K562 (cell line): ENCODE measurements around the gene MRNIP. TPM values are rescaled to one million over a fixed set of nuclear protein-coding genes. Genes with fewer than 3 reads are reported as not detected.

Source experiments
- GATAD2B ChIP-seq: fragments of 450-650 bp; IDR thresholded peaks from 2 replicates; pipeline ENCODE4 v1.6.1; 2017; ENCODE audit warnings: mild to moderate bottlenecking, borderline replicate concordance
- HLTF ChIP-seq: fragments of 450-650 bp; IDR thresholded peaks from 2 replicates; pipeline ENCODE4 v1.6.1; 2016
- KLF13 ChIP-seq: fragments of 450-650 bp; IDR thresholded peaks from 2 replicates; pipeline ENCODE4 v1.6.1; 2016; ENCODE audit warnings: missing genetic modification characterization, low read depth, mild to moderate bottlenecking, missing compliant biosample characterization, moderate library complexity, borderline replicate concordance
- LCOR ChIP-seq: sonication (generic); formaldehyde crosslinking; IDR thresholded peaks from 2 replicates; pipeline ENCODE4 v1.8.0; 2022; ENCODE audit warnings: mild to moderate bottlenecking, missing genetic modification reagents
- MCM3 ChIP-seq: fragments of 450-650 bp; IDR thresholded peaks from 2 replicates; pipeline ENCODE4 v1.6.1; 2016
- NCOA1 ChIP-seq: fragments of 450-650 bp; IDR thresholded peaks from 2 replicates; pipeline ENCODE4 v1.6.1; 2016; ENCODE audit warnings: low read depth
- PHB ChIP-seq: fragments of 250-450 bp; sonication (Bioruptor Pico); IDR thresholded peaks from 2 replicates; pipeline ENCODE4 v1.5.0; 2021
- SMC3 ChIP-seq: conservative IDR thresholded peaks from 2 replicates; pipeline ENCODE4 v1.6.1; 2011; ENCODE audit warnings: low read depth, low read length, improper control_type of control experiment; ENCODE audit not compliant: insufficient read depth
- THRAP3 ChIP-seq: fragments of 450-650 bp; IDR thresholded peaks from 2 replicates; pipeline ENCODE4 v1.6.1; 2016; ENCODE audit warnings: mild to moderate bottlenecking, inconsistent platforms, borderline replicate concordance
- ZFP30 ChIP-seq: fragments of 250-450 bp; sonication (Bioruptor Pico); IDR thresholded peaks from 2 replicates; pipeline ENCODE4 v1.8.0; 2022; ENCODE audit warnings: moderate library complexity, mild to moderate bottlenecking, inconsistent platforms, borderline replicate concordance
- ZNF165 ChIP-seq: fragments of 250-450 bp; sonication (Bioruptor Pico); IDR thresholded peaks from 2 replicates; pipeline ENCODE4 v1.4.0; 2020; ENCODE audit warnings: borderline replicate concordance
- ZNF184 ChIP-seq: sonication (generic); formaldehyde crosslinking; IDR thresholded peaks from 2 replicates; pipeline ENCODE4 v1.5.0; 2020; ENCODE audit warnings: missing genetic modification reagents
- polyA plus RNA-seq, 8 experiments: library from polyadenylated mRNA; depleted of rRNA in 4 of 8; stranded (reverse) in 5 of 8; unstranded in 3 of 8; fragments of >200 nt; fragmentation: Nextera tagmentation in 2 of 8; fragmentation: Illumina TruSeq in 1 of 8; extraction: Ambion mirVana in 2 of 8; extraction: Trizol in 1 of 8; gene quantifications; 2 replicates each; pipeline versions ENCODE4 v1.2.1 to v1.2.3, GENCODE V29; 2011 to 2014; ENCODE audit warnings: inconsistent platforms in 1 of 8, missing spikeins in 1 of 8
- total RNA-seq, 7 experiments: library from RNA; depleted of rRNA in 6 of 7; stranded (reverse); fragments of >200 nt in 6 of 7; fragmentation: Illumina TruSeq in 2 of 7; extraction: Trizol in 2 of 7; gene quantifications; 2 replicates each; pipeline versions ENCODE4 v1.2.1 to v1.2.3, GENCODE V29; 2011 to 2021; ENCODE audit warnings: low replicate concordance in 1 of 7
- TF ChIP-seq, protein P1 (sequence below): fragments of 250-450 bp; sonication (Bioruptor Pico); IDR thresholded peaks from 2 replicates; pipeline ENCODE4 v1.5.0; 2022; ENCODE audit warnings: mild to moderate bottlenecking
- TF ChIP-seq, protein P2 (sequence below): IDR thresholded peaks from 2 replicates; pipeline ENCODE4 v1.6.1; 2011; ENCODE audit not compliant: insufficient read length; ENCODE audit errors: extremely low read depth
- TF ChIP-seq, protein P3 (sequence below): sonication (generic); formaldehyde crosslinking; IDR thresholded peaks from 2 replicates; pipeline ENCODE4 v1.8.1; 2023; ENCODE audit warnings: mild to moderate bottlenecking, missing genetic modification reagents
- TF ChIP-seq, protein P4 (sequence below): sonication (generic); formaldehyde crosslinking; IDR thresholded peaks from 2 replicates; pipeline ENCODE4 v1.8.1; 2023; ENCODE audit warnings: mild to moderate bottlenecking, missing genetic modification reagents, moderate library complexity
- TF ChIP-seq, protein P5 (sequence below): fragments of 250-450 bp; sonication (Bioruptor Pico); IDR thresholded peaks from 2 replicates; pipeline ENCODE4 v1.4.0; 2020; ENCODE audit warnings: borderline replicate concordance
- TF ChIP-seq, protein P6 (sequence below): fragments of 250-450 bp; sonication (Bioruptor Pico); IDR thresholded peaks from 2 replicates; pipeline ENCODE4 v1.8.0; 2021; ENCODE audit warnings: moderate library complexity, mild to moderate bottlenecking, inconsistent platforms
- TF ChIP-seq, protein P7 (sequence below): sonication (generic); formaldehyde crosslinking; IDR thresholded peaks from 2 replicates; pipeline ENCODE4 v1.8.0; 2022; ENCODE audit warnings: missing genetic modification reagents, mild to moderate bottlenecking, borderline replicate concordance

MRNIP gene
- total and polyA plus RNA-seq, 9 of the 15 experiments (the other 6 are each of a cell fraction or from before 2014, with no cell fraction given): 3.6 to 39.0 (median 16.8) TPM

DNA sequence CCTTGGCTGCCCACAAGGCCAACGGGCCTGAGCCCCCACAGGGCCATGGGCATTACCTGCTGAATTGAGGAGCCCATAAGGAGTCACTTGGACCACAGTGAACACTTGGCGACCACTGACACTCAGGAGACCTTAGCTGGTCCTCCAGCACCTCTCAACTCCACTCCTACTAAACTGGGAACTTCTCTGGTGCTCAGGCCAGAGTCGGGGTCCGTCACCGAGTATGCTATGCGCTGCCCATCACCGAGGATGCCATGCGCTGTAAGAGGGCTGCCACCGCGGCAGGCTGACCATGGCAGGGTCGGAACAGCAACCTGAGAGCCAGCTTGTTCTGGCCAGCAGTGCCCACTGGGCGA lies 38.5 kb downstream of the MRNIP start (continued):
- TF ChIP-seq THRAP3 (no peak), SMC3 (no peak), LCOR (CRISPR knock-in tag) (no peak), HLTF (no peak), GATAD2B (no peak), PHB (no peak), ZFP30 (CRISPR knock-in tag) (no peak), KLF13 (tag) (no peak), NCOA1 (no peak), ZNF165 (no peak), ZNF184 (no peak), MCM3 (no peak)
- TF ChIP-seq, protein P1, sequence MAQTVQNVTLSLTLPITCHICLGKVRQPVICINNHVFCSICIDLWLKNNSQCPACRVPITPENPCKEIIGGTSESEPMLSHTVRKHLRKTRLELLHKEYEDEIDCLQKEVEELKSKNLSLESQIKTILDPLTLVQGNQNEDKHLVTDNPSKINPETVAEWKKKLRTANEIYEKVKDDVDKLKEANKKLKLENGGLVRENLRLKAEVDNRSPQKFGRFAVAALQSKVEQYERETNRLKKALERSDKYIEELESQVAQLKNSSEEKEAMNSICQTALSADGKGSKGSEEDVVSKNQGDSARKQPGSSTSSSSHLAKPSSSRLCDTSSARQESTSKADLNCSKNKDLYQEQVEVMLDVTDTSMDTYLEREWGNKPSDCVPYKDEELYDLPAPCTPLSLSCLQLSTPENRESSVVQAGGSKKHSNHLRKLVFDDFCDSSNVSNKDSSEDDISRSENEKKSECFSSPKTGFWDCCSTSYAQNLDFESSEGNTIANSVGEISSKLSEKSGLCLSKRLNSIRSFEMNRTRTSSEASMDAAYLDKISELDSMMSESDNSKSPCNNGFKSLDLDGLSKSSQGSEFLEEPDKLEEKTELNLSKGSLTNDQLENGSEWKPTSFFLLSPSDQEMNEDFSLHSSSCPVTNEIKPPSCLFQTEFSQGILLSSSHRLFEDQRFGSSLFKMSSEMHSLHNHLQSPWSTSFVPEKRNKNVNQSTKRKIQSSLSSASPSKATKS (CRISPR knock-in tag): no peak
- TF ChIP-seq, protein P2, sequence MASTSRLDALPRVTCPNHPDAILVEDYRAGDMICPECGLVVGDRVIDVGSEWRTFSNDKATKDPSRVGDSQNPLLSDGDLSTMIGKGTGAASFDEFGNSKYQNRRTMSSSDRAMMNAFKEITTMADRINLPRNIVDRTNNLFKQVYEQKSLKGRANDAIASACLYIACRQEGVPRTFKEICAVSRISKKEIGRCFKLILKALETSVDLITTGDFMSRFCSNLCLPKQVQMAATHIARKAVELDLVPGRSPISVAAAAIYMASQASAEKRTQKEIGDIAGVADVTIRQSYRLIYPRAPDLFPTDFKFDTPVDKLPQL: no peak
- TF ChIP-seq, protein P3, sequence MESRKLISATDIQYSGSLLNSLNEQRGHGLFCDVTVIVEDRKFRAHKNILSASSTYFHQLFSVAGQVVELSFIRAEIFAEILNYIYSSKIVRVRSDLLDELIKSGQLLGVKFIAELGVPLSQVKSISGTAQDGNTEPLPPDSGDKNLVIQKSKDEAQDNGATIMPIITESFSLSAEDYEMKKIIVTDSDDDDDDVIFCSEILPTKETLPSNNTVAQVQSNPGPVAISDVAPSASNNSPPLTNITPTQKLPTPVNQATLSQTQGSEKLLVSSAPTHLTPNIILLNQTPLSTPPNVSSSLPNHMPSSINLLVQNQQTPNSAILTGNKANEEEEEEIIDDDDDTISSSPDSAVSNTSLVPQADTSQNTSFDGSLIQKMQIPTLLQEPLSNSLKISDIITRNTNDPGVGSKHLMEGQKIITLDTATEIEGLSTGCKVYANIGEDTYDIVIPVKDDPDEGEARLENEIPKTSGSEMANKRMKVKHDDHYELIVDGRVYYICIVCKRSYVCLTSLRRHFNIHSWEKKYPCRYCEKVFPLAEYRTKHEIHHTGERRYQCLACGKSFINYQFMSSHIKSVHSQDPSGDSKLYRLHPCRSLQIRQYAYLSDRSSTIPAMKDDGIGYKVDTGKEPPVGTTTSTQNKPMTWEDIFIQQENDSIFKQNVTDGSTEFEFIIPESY (CRISPR knock-in tag): no peak; the same call in 1 of the 2 replicates
- TF ChIP-seq, protein P4, sequence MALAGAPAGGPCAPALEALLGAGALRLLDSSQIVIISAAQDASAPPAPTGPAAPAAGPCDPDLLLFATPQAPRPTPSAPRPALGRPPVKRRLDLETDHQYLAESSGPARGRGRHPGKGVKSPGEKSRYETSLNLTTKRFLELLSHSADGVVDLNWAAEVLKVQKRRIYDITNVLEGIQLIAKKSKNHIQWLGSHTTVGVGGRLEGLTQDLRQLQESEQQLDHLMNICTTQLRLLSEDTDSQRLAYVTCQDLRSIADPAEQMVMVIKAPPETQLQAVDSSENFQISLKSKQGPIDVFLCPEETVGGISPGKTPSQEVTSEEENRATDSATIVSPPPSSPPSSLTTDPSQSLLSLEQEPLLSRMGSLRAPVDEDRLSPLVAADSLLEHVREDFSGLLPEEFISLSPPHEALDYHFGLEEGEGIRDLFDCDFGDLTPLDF (CRISPR knock-in tag): no peak
- TF ChIP-seq, protein P5, sequence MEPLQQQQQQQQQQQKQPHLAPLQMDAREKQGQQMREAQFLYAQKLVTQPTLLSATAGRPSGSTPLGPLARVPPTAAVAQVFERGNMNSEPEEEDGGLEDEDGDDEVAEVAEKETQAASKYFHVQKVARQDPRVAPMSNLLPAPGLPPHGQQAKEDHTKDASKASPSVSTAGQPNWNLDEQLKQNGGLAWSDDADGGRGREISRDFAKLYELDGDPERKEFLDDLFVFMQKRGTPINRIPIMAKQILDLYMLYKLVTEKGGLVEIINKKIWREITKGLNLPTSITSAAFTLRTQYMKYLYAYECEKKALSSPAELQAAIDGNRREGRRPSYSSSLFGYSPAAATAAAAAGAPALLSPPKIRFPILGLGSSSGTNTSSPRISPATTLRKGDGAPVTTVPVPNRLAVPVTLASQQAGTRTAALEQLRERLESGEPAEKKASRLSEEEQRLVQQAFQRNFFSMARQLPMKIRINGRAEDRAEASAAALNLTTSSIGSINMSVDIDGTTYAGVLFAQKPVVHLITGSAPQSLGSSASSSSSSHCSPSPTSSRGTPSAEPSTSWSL (CRISPR knock-in tag): 0 out of 2 replicates have a peak, but pooled peaks have one; percentile 61
- TF ChIP-seq, protein P6, sequence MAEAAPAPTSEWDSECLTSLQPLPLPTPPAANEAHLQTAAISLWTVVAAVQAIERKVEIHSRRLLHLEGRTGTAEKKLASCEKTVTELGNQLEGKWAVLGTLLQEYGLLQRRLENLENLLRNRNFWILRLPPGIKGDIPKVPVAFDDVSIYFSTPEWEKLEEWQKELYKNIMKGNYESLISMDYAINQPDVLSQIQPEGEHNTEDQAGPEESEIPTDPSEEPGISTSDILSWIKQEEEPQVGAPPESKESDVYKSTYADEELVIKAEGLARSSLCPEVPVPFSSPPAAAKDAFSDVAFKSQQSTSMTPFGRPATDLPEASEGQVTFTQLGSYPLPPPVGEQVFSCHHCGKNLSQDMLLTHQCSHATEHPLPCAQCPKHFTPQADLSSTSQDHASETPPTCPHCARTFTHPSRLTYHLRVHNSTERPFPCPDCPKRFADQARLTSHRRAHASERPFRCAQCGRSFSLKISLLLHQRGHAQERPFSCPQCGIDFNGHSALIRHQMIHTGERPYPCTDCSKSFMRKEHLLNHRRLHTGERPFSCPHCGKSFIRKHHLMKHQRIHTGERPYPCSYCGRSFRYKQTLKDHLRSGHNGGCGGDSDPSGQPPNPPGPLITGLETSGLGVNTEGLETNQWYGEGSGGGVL (CRISPR knock-in tag): no peak
- TF ChIP-seq, protein P7, sequence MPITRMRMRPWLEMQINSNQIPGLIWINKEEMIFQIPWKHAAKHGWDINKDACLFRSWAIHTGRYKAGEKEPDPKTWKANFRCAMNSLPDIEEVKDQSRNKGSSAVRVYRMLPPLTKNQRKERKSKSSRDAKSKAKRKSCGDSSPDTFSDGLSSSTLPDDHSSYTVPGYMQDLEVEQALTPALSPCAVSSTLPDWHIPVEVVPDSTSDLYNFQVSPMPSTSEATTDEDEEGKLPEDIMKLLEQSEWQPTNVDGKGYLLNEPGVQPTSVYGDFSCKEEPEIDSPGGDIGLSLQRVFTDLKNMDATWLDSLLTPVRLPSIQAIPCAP (CRISPR knock-in tag): no peak
